Measurements from ENCODE around the gene SORCS2.

SORCS2 gene

GRCh38 chr4:7398104-7398423 lies 205.7 kb downstream of the SORCS2 start:
- Histone ChIP-seq H3K4me3 (ENCODE audit: low read depth, low read length) (no peak overlapping the region), H3K27me3 (no peaks in the 10 kb centered on the region), H3K4me1 (peaks cover 6% of the 10 kb centered on the region), H3K36me3 (no peaks in the 10 kb centered on the region), H3K9me3 (no peaks in the 10 kb centered on the region)
- TF ChIP-seq, protein P1, sequence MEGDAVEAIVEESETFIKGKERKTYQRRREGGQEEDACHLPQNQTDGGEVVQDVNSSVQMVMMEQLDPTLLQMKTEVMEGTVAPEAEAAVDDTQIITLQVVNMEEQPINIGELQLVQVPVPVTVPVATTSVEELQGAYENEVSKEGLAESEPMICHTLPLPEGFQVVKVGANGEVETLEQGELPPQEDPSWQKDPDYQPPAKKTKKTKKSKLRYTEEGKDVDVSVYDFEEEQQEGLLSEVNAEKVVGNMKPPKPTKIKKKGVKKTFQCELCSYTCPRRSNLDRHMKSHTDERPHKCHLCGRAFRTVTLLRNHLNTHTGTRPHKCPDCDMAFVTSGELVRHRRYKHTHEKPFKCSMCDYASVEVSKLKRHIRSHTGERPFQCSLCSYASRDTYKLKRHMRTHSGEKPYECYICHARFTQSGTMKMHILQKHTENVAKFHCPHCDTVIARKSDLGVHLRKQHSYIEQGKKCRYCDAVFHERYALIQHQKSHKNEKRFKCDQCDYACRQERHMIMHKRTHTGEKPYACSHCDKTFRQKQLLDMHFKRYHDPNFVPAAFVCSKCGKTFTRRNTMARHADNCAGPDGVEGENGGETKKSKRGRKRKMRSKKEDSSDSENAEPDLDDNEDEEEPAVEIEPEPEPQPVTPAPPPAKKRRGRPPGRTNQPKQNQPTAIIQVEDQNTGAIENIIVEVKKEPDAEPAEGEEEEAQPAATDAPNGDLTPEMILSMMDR (IDR thresholded peaks at IDR 0.05; ENCODE audit: low read depth, low read length), result peak; percentile 34
- peak; percentile 91 for DNase-seq

- Histone ChIP-seq H3K27me3 (no peaks in the 10 kb centered on the region), H3K4me1 (peaks cover 6% of the 10 kb centered on the region), H3K4me3 (ENCODE audit: low read depth, low read length) (no peak overlapping the region), H3K36me3 (no peaks in the 10 kb centered on the region), H3K9me3 (no peaks in the 10 kb centered on the region)
- no peak for DNase-seq
- TF ChIP-seq, protein P1 (IDR thresholded peaks at IDR 0.05; ENCODE audit: low read depth, low read length), result no peak
These were observed 206.6 kb downstream of the SORCS2 start for GRCh38 chr4:7398788-7399439.

DNA sequence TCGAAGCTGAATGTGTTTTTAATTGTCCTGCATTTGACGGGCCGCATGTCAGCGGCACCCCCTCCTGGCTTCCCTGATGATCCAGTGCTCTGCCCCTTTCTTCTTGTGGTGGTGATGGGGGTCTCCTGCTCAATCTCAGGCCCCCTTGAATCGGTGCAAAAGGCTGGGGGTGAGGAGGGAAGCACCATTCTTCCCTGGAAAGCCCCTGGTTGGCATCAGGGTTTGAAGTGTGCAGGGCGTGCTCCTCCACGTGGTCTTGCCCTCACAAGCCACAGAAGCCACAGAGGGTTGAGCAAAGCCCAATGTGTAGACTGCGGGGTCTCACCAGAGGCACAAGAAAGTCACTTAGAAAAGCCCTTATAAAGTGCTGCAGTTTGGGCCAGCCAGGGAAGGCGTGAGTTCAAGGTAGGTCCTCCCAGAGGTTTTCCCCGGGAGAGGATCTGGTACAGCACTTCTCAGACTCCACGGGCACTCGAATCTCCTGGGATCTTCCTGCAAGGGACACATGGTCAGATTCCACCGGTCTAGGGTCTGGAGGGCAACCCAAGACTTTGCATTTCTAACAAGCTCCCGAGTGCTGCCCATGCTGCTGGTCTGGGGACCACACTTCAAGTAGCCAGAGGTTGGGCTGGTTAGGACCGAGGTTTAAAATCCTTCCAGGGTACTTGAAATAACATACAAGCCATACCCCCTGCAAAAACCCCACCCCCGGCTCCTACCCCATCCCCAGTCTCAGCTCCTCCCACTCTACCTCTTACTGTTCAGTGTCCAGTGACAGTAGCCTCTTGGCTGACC lies 207.3 kb downstream of the SORCS2 start:
- no peaks in the 10 kb centered on the region for H3K36me3 ChIP-seq
- no peaks in the 10 kb centered on the region for H3K9me3 ChIP-seq
- no peak overlapping the region for H3K4me3 ChIP-seq (ENCODE audit: low read depth, low read length)
- H3K27me3 ChIP-seq, result no peaks in the 10 kb centered on the region
- H3K4me1 ChIP-seq, result peaks cover 6% of the 10 kb centered on the region
- no peak for DNase-seq
- TF ChIP-seq, protein P1 (IDR thresholded peaks at IDR 0.05; ENCODE audit: low read depth, low read length), result no peak

DNA sequence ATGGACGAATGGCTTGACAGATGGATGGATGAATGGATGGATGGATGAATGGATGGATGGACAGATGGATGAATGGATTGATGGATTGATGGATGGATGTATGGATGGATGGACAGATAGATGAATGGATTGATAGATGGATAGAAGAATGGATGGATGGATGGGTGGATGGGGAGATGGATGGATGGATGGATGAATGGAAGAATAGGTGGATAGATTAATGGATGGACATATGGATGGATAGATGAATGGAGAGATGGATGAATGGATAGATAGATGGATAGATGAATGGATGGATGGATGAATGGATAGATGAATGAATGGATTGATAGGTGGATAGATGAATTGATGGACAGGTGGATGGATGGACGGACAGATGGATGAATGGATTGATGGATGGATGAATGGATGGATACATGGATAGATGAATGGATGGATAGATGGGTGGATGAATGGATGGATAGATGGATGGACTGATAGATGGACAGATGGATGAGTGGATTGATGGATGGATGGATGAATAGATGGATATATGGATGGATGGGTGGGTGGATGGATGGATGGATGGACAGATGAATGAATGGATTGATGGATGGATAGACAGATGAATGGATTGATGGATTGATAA lies 208.4 kb downstream of the SORCS2 start:
- TF ChIP-seq, protein P1 (IDR thresholded peaks at IDR 0.05; ENCODE audit: low read depth, low read length), result no peak
- H3K27me3 ChIP-seq, result no peaks in the 10 kb centered on the region
- H3K4me1 ChIP-seq, result peaks cover 6% of the 10 kb centered on the region

DNA sequence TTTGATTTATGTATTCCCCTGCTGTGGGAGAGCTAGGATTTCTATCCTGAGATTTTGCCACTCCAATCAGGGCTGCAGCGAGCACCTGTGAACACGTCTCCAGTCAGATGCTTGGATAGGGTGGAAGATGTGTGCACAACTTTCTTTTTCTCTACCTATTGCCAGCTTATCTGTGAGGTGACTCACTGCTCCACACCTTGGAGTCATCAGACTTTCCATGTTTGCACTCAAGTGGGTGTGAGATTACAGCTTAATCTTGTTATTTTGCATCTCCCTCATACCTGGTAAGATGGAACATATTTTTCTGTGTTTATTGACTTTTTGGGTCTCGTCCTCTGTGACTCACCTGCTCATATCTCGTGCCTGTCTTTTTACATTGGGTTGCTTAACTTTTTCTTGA lies 210.2 kb downstream of the SORCS2 start:
- Histone ChIP-seq H3K4me3 (ENCODE audit: low read depth, low read length) (no peak overlapping the region), H3K27me3 (no peaks in the 10 kb centered on the region; the same call in 1 of the 2 replicates), H3K36me3 (no peaks in the 10 kb centered on the region), H3K9me3 (no peaks in the 10 kb centered on the region), H3K4me1 (peaks cover 3% of the 10 kb centered on the region)
- DNase-seq, result no peak
- TF ChIP-seq, protein P1 (IDR thresholded peaks at IDR 0.05; ENCODE audit: low read depth, low read length), result no peak

More for the DNA sequence above, 208.4 kb downstream of the SORCS2 start:
- Histone ChIP-seq H3K4me3 (ENCODE audit: low read depth, low read length) (no peak overlapping the region), H3K36me3 (no peaks in the 10 kb centered on the region), H3K9me3 (no peaks in the 10 kb centered on the region)
- DNase-seq, result no peak

Measured in BE2C (cell line).